GM23338 (cell line): ENCODE results near the gene ZBTB40.

Source experiments
- CREB1 ChIP-seq: fragments of 250-450 bp; sonication (Bioruptor Pico); IDR thresholded peaks from 2 replicates; pipeline ENCODE4 v1.5.0; 2020; ENCODE audit warnings: low read depth, mild to moderate bottlenecking, moderate library complexity
- CTCF ChIP-seq, 2 experiments: fragments of 200-600 bp in 1 of 2; sonication (generic) in 1 of 2; conservative IDR thresholded peaks; 2 replicates each; pipeline versions ENCODE4 v1.5.1 to v1.6.1; 2016 to 2017; ENCODE audit warnings: antibody characterized with exemption in 2 of 2, low read depth in 2 of 2, mild to moderate bottlenecking in 2 of 2, moderate library complexity in 1 of 2
- ETS1 ChIP-seq: IDR thresholded peaks from 2 replicates; pipeline ENCODE4 v1.6.1; 2016; ENCODE audit warnings: antibody characterized with exemption
- EZH2 ChIP-seq: fragments of 200-600 bp; sonication (generic); IDR thresholded peaks from one replicate; pipeline ENCODE4 v1.8.0; 2017; ENCODE audit warnings: antibody characterized with exemption, mild to moderate bottlenecking, low read depth; ENCODE audit not compliant: unreplicated experiment
- EZH2phosphoT487 ChIP-seq: fragments of 200-600 bp; sonication (generic); IDR thresholded peaks from one replicate; pipeline ENCODE4 v1.8.1; 2018; ENCODE audit warnings: antibody characterized with exemption; ENCODE audit not compliant: unreplicated experiment
- JUNB ChIP-seq: IDR thresholded peaks from one replicate; pipeline ENCODE4 v1.6.1; 2016; ENCODE audit warnings: antibody characterized with exemption; ENCODE audit not compliant: unreplicated experiment
- NANOG ChIP-seq: IDR thresholded peaks from 2 replicates; pipeline ENCODE4 v1.6.1; 2016; ENCODE audit warnings: antibody characterized with exemption, borderline replicate concordance
- POLR2AphosphoS5 ChIP-seq: IDR thresholded peaks from 2 replicates; pipeline ENCODE4 v1.6.1; 2016; ENCODE audit warnings: antibody characterized with exemption, low read depth
- REST ChIP-seq: IDR thresholded peaks from one replicate; pipeline ENCODE4 v1.6.1; 2018; ENCODE audit warnings: antibody characterized with exemption; ENCODE audit not compliant: unreplicated experiment
- ZNF114 ChIP-seq: fragments of 250-450 bp; sonication (Bioruptor Pico); IDR thresholded peaks from 2 replicates; pipeline ENCODE4 v1.5.0; 2020; ENCODE audit warnings: mild to moderate bottlenecking, moderate library complexity
- ZNF331 ChIP-seq: fragments of 250-450 bp; sonication (Bioruptor Pico); IDR thresholded peaks from 2 replicates; pipeline ENCODE4 v1.5.0; 2020; ENCODE audit warnings: low read depth, mild to moderate bottlenecking, moderate library complexity
- ZNF462 ChIP-seq: fragments of 250-450 bp; sonication (Bioruptor Pico); IDR thresholded peaks from 2 replicates; pipeline ENCODE4 v1.5.0; 2020; ENCODE audit warnings: mild to moderate bottlenecking, moderate library complexity

- TF ChIP-seq CTCF (conservative IDR thresholded peaks at IDR 0.05; ENCODE audit: low read depth in 2 of 2) (no peak), EZH2 (no peak), EZH2phosphoT487 (no peak), ZNF331 (CRISPR knock-in tag) (no peak), REST (no peak), POLR2AphosphoS5 (no peak), CREB1 (CRISPR knock-in tag) (no peak), ETS1 (no peak), NANOG (no peak), JUNB (no peak), ZNF114 (CRISPR knock-in tag) (no peak), ZNF462 (no peak)
Measured at GRCh38 chr1:22418933-22419382, 32.7 kb upstream of the ZBTB40 start.
